CD1c-positive myeloid dendritic cell (primary cell): Measurements from ENCODE around the gene BCAS3.

Experiments
- DNase-seq: peaks from one replicate; pipeline ENCODE4 v3.0.0-alpha.2; 2016; ENCODE audit errors: extremely low spot score

BCAS3 gene

GRCh38 chr17:61251939-61252865 lies 574.6 kb downstream of the BCAS3 start:
- DNase-seq, result peak; percentile 44

- no peak for DNase-seq
Measured at GRCh38 chr17:61253362-61253761, 575.7 kb downstream of the BCAS3 start.

- no peak for DNase-seq
Measured at GRCh38 chr17:61253937-61254574, 576.4 kb downstream of the BCAS3 start.

GRCh38 chr17:61254904-61255303 lies 577.3 kb downstream of the BCAS3 start:
- DNase-seq, result no peak

- no peak for DNase-seq
Measured at GRCh38 chr17:61255647-61256046, 578.0 kb downstream of the BCAS3 start.

- DNase-seq, result no peak
Measured at GRCh38 chr17:61259360-61259759, 581.7 kb downstream of the BCAS3 start.

GRCh38 chr17:61260071-61260797 lies 582.6 kb downstream of the BCAS3 start:
- DNase-seq, result no peak

- DNase-seq, result no peak
Measured at GRCh38 chr17:61261001-61261637, 583.5 kb downstream of the BCAS3 start.

GRCh38 chr17:61265397-61265796 lies 587.7 kb downstream of the BCAS3 start:
- no peak for DNase-seq

GRCh38 chr17:61267847-61268246 lies 590.2 kb downstream of the BCAS3 start:
- DNase-seq, result no peak

- no peak for DNase-seq
Measured at GRCh38 chr17:61275395-61275794, 597.7 kb downstream of the BCAS3 start.

GRCh38 chr17:61276806-61277205 lies 599.2 kb downstream of the BCAS3 start:
- DNase-seq, result no peak

- no peak for DNase-seq
Measured at GRCh38 chr17:61279476-61280145, 602.0 kb downstream of the BCAS3 start.

- no peak for DNase-seq
Measured at GRCh38 chr17:61280338-61280737, 602.7 kb downstream of the BCAS3 start.

- no peak for DNase-seq
Measured at GRCh38 chr17:61280851-61281250, 603.2 kb downstream of the BCAS3 start.

GRCh38 chr17:61282377-61282776 lies 604.7 kb downstream of the BCAS3 start:
- DNase-seq, result no peak

- no peak for DNase-seq
Measured at GRCh38 chr17:61283043-61283442, 605.4 kb downstream of the BCAS3 start.

- DNase-seq, result no peak
Measured at GRCh38 chr17:61284174-61284573, 606.5 kb downstream of the BCAS3 start.

GRCh38 chr17:61284746-61285145 lies 607.1 kb downstream of the BCAS3 start:
- no peak for DNase-seq

- no peak for DNase-seq
Measured at GRCh38 chr17:61285526-61286320, 608.1 kb downstream of the BCAS3 start.

GRCh38 chr17:61286449-61286848 lies 608.8 kb downstream of the BCAS3 start:
- no peak for DNase-seq
